H9 (cell line): ENCODE results near the gene MTSS2. TPM values are rescaled to one million over a fixed set of nuclear protein-coding genes. Genes with fewer than 3 reads are reported as not detected.

Source experiments
- DNase-seq: peaks from one replicate; pipeline ENCODE4 v3.0.0-alpha.2; 2017
- H2AFZ ChIP-seq: one replicate; pipeline ENCODE4 v1.6.1; 2013; ENCODE audit warnings: mild to moderate bottlenecking, low read length, control low read depth, moderate library complexity
- H2AK5ac ChIP-seq: 2 replicates; pipeline ENCODE4 v1.6.1; 2013; ENCODE audit warnings: low read length, control low read depth, mixed read lengths; ENCODE audit not compliant: insufficient read length
- H2BK120ac ChIP-seq: one replicate; pipeline ENCODE4 v1.6.1; 2013; ENCODE audit warnings: low read depth, mild to moderate bottlenecking, low read length, control low read depth, inconsistent platforms; ENCODE audit not compliant: poor library complexity, severe bottlenecking
- H2BK12ac ChIP-seq: 2 replicates; pipeline ENCODE4 v1.6.1; 2013; ENCODE audit warnings: low read length, control low read depth, mixed read lengths, low read depth; ENCODE audit not compliant: insufficient read length
- H2BK15ac ChIP-seq: 2 replicates; pipeline ENCODE4 v1.6.1; 2013; ENCODE audit warnings: low read depth, low read length, control low read depth
- H2BK20ac ChIP-seq: one replicate; pipeline ENCODE4 v1.6.1; 2013; ENCODE audit warnings: low read depth, mild to moderate bottlenecking, low read length, control low read depth, inconsistent platforms; ENCODE audit not compliant: poor library complexity, severe bottlenecking
- H2BK5ac ChIP-seq: 2 replicates; pipeline ENCODE4 v1.6.1; 2013; ENCODE audit warnings: low read length, control low read depth, mixed read lengths; ENCODE audit not compliant: insufficient read length
- H3K14ac ChIP-seq: 2 replicates; pipeline ENCODE4 v1.6.1; 2013; ENCODE audit warnings: low read length, control low read depth; ENCODE audit not compliant: insufficient read depth
- H3K18ac ChIP-seq: 2 replicates; pipeline ENCODE4 v1.6.1; 2013; ENCODE audit warnings: low read depth, mild to moderate bottlenecking, mixed read lengths, low read length, control low read depth; ENCODE audit not compliant: insufficient read length
- H3K23ac ChIP-seq: 2 replicates; pipeline ENCODE4 v1.6.1; 2013; ENCODE audit warnings: low read length, control low read depth, mixed read lengths, low read depth; ENCODE audit not compliant: insufficient read length
- H3K23me2 ChIP-seq: 2 replicates; pipeline ENCODE4 v1.6.1; 2013; ENCODE audit warnings: low read depth, mild to moderate bottlenecking, mixed read lengths, low read length, control low read depth; ENCODE audit not compliant: insufficient read length, poor library complexity, severe bottlenecking
- H3K27ac ChIP-seq: 2 replicates; pipeline ENCODE4 v1.5.1; 2013; ENCODE audit warnings: low read length, control low read depth, mixed read lengths, low read depth; ENCODE audit not compliant: insufficient read length
- H3K27me3 ChIP-seq: 2 replicates; pipeline ENCODE4 v1.6.1; 2013; ENCODE audit warnings: low read length, control low read depth, inconsistent platforms; ENCODE audit not compliant: insufficient read depth
- H3K4ac ChIP-seq: 2 replicates; pipeline ENCODE4 v1.6.1; 2013; ENCODE audit warnings: low read depth, mild to moderate bottlenecking, control low read depth, inconsistent platforms, low read length, moderate library complexity
- H3K4me1 ChIP-seq: 2 replicates; pipeline ENCODE4 v1.6.1; 2013; ENCODE audit warnings: low read length, control low read depth, inconsistent platforms; ENCODE audit not compliant: insufficient read depth
- H3K4me2 ChIP-seq: 2 replicates; pipeline ENCODE4 v1.6.1; 2013; ENCODE audit warnings: low read length, control low read depth, mixed read lengths; ENCODE audit not compliant: insufficient read length, insufficient read depth
- H3K56ac ChIP-seq: 2 replicates; pipeline ENCODE4 v1.6.1; 2013; ENCODE audit warnings: low read depth, mild to moderate bottlenecking, mixed read lengths, low read length, control low read depth; ENCODE audit not compliant: insufficient read length
- H3K79me1 ChIP-seq: 2 replicates; pipeline ENCODE4 v1.6.1; 2013; ENCODE audit warnings: low read depth, mild to moderate bottlenecking, moderate library complexity, low read length, control low read depth, inconsistent platforms; ENCODE audit not compliant: insufficient read depth, poor library complexity, severe bottlenecking
- H3K79me2 ChIP-seq: 2 replicates; pipeline ENCODE4 v1.6.1; 2013; ENCODE audit warnings: low read length, control low read depth, inconsistent platforms; ENCODE audit not compliant: insufficient read depth
- H3K9ac ChIP-seq: 2 replicates; pipeline ENCODE4 v1.6.1; 2013; ENCODE audit warnings: low read length, control low read depth, mixed read lengths; ENCODE audit not compliant: insufficient read length; ENCODE audit errors: extremely low read depth
- H3K9me3 ChIP-seq: one replicate; pipeline ENCODE4 v1.6.1; 2013; ENCODE audit warnings: low read depth, low read length, inconsistent platforms; ENCODE audit not compliant: control insufficient read depth
- H3T11ph ChIP-seq: one replicate; pipeline ENCODE4 v1.6.1; 2013; ENCODE audit warnings: mild to moderate bottlenecking, low read length, control low read depth, inconsistent platforms
- H4K20me1 ChIP-seq: one replicate; pipeline ENCODE4 v1.6.1; 2013; ENCODE audit not compliant: control insufficient read depth, insufficient read length, insufficient read depth
- H4K5ac ChIP-seq: 2 replicates; pipeline ENCODE4 v1.6.1; 2013; ENCODE audit warnings: low read depth, mild to moderate bottlenecking, mixed read lengths, low read length, control low read depth; ENCODE audit not compliant: insufficient read length
- H4K8ac ChIP-seq: replicated peaks from 2 replicates; pipeline ENCODE4 v1.6.1; 2013; ENCODE audit warnings: low read length, control low read depth, mixed read lengths, low read depth; ENCODE audit not compliant: insufficient read length
- H4K91ac ChIP-seq: 2 replicates; pipeline ENCODE4 v1.6.1; 2013; ENCODE audit warnings: low read depth, mild to moderate bottlenecking, moderate library complexity, mixed read lengths, low read length, control low read depth; ENCODE audit not compliant: insufficient read length
- H3K27ac Mint-ChIP-seq, 3 experiments: 2 replicates in 2 of 3; 3 replicates in 1 of 3; pipeline ENCODE4 v1.8.0; 2020 to 2021; ENCODE audit warnings: mixed read lengths in 3 of 3, mild to moderate bottlenecking in 1 of 3, moderate library complexity in 1 of 3
- H3K27me3 Mint-ChIP-seq: 2 replicates; pipeline ENCODE4 v1.8.0; 2021; ENCODE audit warnings: low read depth, mild to moderate bottlenecking, moderate library complexity, mixed read lengths
- H3K36me3 Mint-ChIP-seq, 3 experiments: 2 replicates in 2 of 3; 3 replicates in 1 of 3; pipeline ENCODE4 v1.8.0; 2020 to 2021; ENCODE audit warnings: low read depth in 3 of 3, mixed read lengths in 3 of 3; ENCODE audit not compliant: insufficient read depth in 1 of 3
- H3K4me1 Mint-ChIP-seq, 2 experiments: 2 replicates each; pipeline ENCODE4 v1.8.0; 2020; ENCODE audit warnings: mixed read lengths in 2 of 2
- H3K4me3 Mint-ChIP-seq, 2 experiments: 2 replicates in 1 of 2; 3 replicates in 1 of 2; pipeline ENCODE4 v1.8.0; 2020 to 2021; ENCODE audit warnings: mild to moderate bottlenecking in 2 of 2, mixed read lengths in 2 of 2, moderate library complexity in 1 of 2
- H3K9me3 Mint-ChIP-seq, 2 experiments: 2 replicates in 1 of 2; 3 replicates in 1 of 2; pipeline ENCODE4 v1.8.0; 2020; ENCODE audit warnings: mild to moderate bottlenecking in 2 of 2, mixed read lengths in 2 of 2, moderate library complexity in 1 of 2
- CTCF ChIP-seq: fragments of 200-600 bp; sonication (generic); conservative IDR thresholded peaks from 3 replicates; pipeline ENCODE4 v1.8.0; 2021; ENCODE audit warnings: antibody characterized with exemption, mild to moderate bottlenecking
- WGBS: extraction: QIAGEN DNeasy Blood & Tissue Kit; methylation state at CpG from one replicate; pipeline ENCODE4 v1.1.7; 2013; ENCODE audit warnings: missing lambda C conversion rate, low lambda C conversion rate, mixed read lengths; ENCODE audit not compliant: insufficient read length; ENCODE audit errors: extremely low coverage; 5-methylcytosine and 5-hydroxymethylcytosine counted together
- total RNA-seq: library from RNA; stranded (reverse); gene quantifications from 2 replicates; pipeline ENCODE4 v1.2.1, GENCODE V29; 2021

Gene MTSS2
- total RNA-seq, 1 experiment from 2014 or later: 41.0 TPM

- Mint-ChIP-seq H3K27me3 (peaks cover 2% of the 10 kb centered on the region; the same call in 1 of the 2 replicates), H3K36me3 (peaks cover under 1 to 4% (median 1%) of the 10 kb centered on the region in 3 experiments; a peak in 5 of 7 replicates), H3K27ac (peak overlapping the region in 2 of 3 experiments; percentile 16 to 39; a peak in 1 of 7 replicates), H3K4me1 (peaks cover 32 to 39% of the 10 kb centered on the region in 2 experiments), H3K9me3 (no peaks in the 10 kb centered on the region), H3K4me3 (no peak overlapping the region)
- H3K4me2 ChIP-seq: no peak overlapping the region
- no peaks in the 10 kb centered on the region for H3K9me3 ChIP-seq
- no peak for DNase-seq
- no peak overlapping the region for H3K14ac ChIP-seq
- H3K79me2 ChIP-seq: no peaks in the 10 kb centered on the region
- no CpG with 5 or more reads among the region's 16 CpGs for WGBS
- no peak overlapping the region for H2BK20ac ChIP-seq
- H2BK5ac ChIP-seq: no peak overlapping the region
- no peak overlapping the region for H3K56ac ChIP-seq
- H2AK5ac ChIP-seq: no peak overlapping the region
- H4K20me1 ChIP-seq: no peaks in the 10 kb centered on the region
- no peak overlapping the region for H2BK120ac ChIP-seq
- no peak overlapping the region for H4K5ac ChIP-seq
- H3K4ac ChIP-seq: no peak overlapping the region
- H4K8ac ChIP-seq: no peak overlapping the region
- no peak overlapping the region for H3K9ac ChIP-seq
- no peak overlapping the region for H2AFZ ChIP-seq
- peaks cover 6% of the 10 kb centered on the region; the same call in 1 of the 2 replicates for H3K4me1 ChIP-seq
- no peak overlapping the region for H3T11ph ChIP-seq
- H3K79me1 ChIP-seq: no peaks in the 10 kb centered on the region
- peaks cover 2% of the 10 kb centered on the region for H3K23me2 ChIP-seq
- H3K18ac ChIP-seq: no peak overlapping the region
- no peaks in the 10 kb centered on the region for H3K27me3 ChIP-seq
- no peak overlapping the region for H4K91ac ChIP-seq
- no peak overlapping the region for H3K27ac ChIP-seq
- no peak overlapping the region for H2BK15ac ChIP-seq
- H2BK12ac ChIP-seq: no peak overlapping the region
- H3K23ac ChIP-seq: no peak overlapping the region
- TF ChIP-seq CTCF: no peak
These were observed 4.4 kb upstream of the MTSS2 start for GRCh38 chr16:70689970-70690891.
